ENCODE results near the gene NDUFAF3. TPM values are rescaled to one million over a fixed set of nuclear protein-coding genes. Genes with fewer than 3 reads are reported as not detected.

NDUFAF3 gene
- total RNA-seq, 1 experiment from 2014 or later = 91.0 TPM

DNA sequence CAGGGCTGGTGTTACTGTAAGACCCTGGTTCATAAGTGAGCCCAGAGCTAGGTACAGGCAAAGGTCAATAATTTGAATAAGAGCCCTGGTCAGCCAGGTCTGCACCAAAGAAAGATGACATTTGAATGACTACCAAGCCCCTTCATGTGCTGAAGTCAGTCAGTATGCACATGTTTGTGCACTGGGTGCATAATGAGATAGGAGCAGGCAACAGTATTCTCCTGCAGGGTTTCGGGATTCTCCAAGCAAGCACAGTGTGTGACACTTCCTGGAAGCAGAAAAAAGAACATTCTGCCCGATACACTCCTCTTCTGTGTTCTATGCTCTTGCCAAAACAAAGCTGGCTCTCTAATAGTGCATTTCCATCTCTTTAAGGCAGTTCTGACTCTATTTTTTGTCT is 12.7 kb downstream of the NDUFAF3 start:
- H3K36me3 ChIP-seq (ENCODE audit: control insufficient read depth in 1 of 2, insufficient read depth in 2 of 2, low read length in 2 of 2) = peaks cover 27 to 38% of the 10 kb centered on the region in 2 experiments
- no TSS peak for BruUV-seq (replicated peaks)

GRCh38 chr3:49035281-49035680 is 13.4 kb downstream of the NDUFAF3 start:
- CTCF ChIA-PET = no interaction called here

More for the DNA sequence above, 12.7 kb downstream of the NDUFAF3 start:
- Histone ChIP-seq H3K4me2 (ENCODE audit: low read length) (no peak overlapping the region), H2AFZ (ENCODE audit: low read depth, low read length, poor library complexity, severe bottlenecking) (no peak overlapping the region), H3K4me3 (replicated peaks in 1 of 2; ENCODE audit: low read depth in 1 of 2, low read length in 2 of 2) (no peak overlapping the region), H3K79me2 (ENCODE audit: insufficient read depth, low read length) (peaks cover 7% of the 10 kb centered on the region), H4K20me1 (ENCODE audit: insufficient read depth) (0 out of 2 replicates have a peak, but pooled peaks cover 3% of the 10 kb centered on the region), H3K27ac (ENCODE audit: low read depth, low read length) (no peak overlapping the region), H3K9ac (ENCODE audit: low read length) (no peak overlapping the region), H3K4me1 (ENCODE audit: control insufficient read depth in 1 of 2, insufficient read depth in 2 of 2, low read length in 2 of 2) (peaks cover 0 to under 1% of the 10 kb centered on the region in 2 experiments; a peak in 2 of 4 replicates), H3K9me2 (ENCODE audit: insufficient read depth) (no peaks in the 10 kb centered on the region), H3K27me3 (ENCODE audit: insufficient read depth, low read length) (no peaks in the 10 kb centered on the region), H3K9me3 (ENCODE audit: control insufficient read depth in 1 of 2, insufficient read depth in 1 of 2, low read depth in 1 of 2, low read length in 2 of 2) (no peaks in the 10 kb centered on the region)
- intact Hi-C loops (cut with micrococcal nuclease) = no loop called here
- DNase-seq (ENCODE audit: low read depth, low spot score) = no peak
- ChIA-PET POLR2A (no interaction called here), CTCF (no interaction called here), RAD21 (ENCODE audit: low non-redundant PET in 1 of 2, low total read pairs in 2 of 2, uncharacterized antibody in 2 of 2, unreplicated experiment in 2 of 2) (no interaction called here)
- TF ChIP-seq SP1 (IDR thresholded peaks at IDR 0.05; ENCODE audit: low read depth) = no peak
- ATAC-seq = no peak

More at GRCh38 chr3:49035281-49035680, 13.4 kb downstream of the NDUFAF3 start:
- Histone ChIP-seq H3K9ac (ENCODE audit: low read length) (no peak overlapping the region), H3K27ac (ENCODE audit: low read depth, low read length) (no peak overlapping the region), H4K20me1 (ENCODE audit: insufficient read depth) (no peaks in the 10 kb centered on the region), H3K27me3 (ENCODE audit: insufficient read depth, low read length) (no peaks in the 10 kb centered on the region), H3K4me1 (ENCODE audit: control insufficient read depth in 1 of 2, insufficient read depth in 2 of 2, low read length in 2 of 2) (no peaks in the 10 kb centered on the region; a peak in 1 of 4 replicates), H3K9me3 (ENCODE audit: control insufficient read depth in 1 of 2, insufficient read depth in 1 of 2, low read depth in 1 of 2, low read length in 2 of 2) (no peaks in the 10 kb centered on the region), H3K36me3 (ENCODE audit: control insufficient read depth in 1 of 2, insufficient read depth in 2 of 2, low read length in 2 of 2) (peaks cover 27 to 37% of the 10 kb centered on the region in 2 experiments), H2AFZ (ENCODE audit: low read depth, low read length, poor library complexity, severe bottlenecking) (no peak overlapping the region), H3K4me2 (ENCODE audit: low read length) (no peak overlapping the region), H3K4me3 (replicated peaks in 1 of 2; ENCODE audit: low read depth in 1 of 2, low read length in 2 of 2) (no peak overlapping the region), H3K79me2 (ENCODE audit: insufficient read depth, low read length) (peaks cover 13% of the 10 kb centered on the region), H3K9me2 (ENCODE audit: insufficient read depth) (no peaks in the 10 kb centered on the region)
- TF ChIP-seq YY1 (IDR thresholded peaks at IDR 0.05; ENCODE audit: extremely low read depth, insufficient replicate concordance, low read depth, low read length) = no peak
- no peak for TF ChIP-seq CBX3 (IDR thresholded peaks at IDR 0.05; ENCODE audit: low read depth)
- TF ChIP-seq TCF7L2 (IDR thresholded peaks at IDR 0.05; ENCODE audit: borderline replicate concordance, extremely low read depth, insufficient read depth, insufficient read length) = no peak
- TF ChIP-seq, protein P1, sequence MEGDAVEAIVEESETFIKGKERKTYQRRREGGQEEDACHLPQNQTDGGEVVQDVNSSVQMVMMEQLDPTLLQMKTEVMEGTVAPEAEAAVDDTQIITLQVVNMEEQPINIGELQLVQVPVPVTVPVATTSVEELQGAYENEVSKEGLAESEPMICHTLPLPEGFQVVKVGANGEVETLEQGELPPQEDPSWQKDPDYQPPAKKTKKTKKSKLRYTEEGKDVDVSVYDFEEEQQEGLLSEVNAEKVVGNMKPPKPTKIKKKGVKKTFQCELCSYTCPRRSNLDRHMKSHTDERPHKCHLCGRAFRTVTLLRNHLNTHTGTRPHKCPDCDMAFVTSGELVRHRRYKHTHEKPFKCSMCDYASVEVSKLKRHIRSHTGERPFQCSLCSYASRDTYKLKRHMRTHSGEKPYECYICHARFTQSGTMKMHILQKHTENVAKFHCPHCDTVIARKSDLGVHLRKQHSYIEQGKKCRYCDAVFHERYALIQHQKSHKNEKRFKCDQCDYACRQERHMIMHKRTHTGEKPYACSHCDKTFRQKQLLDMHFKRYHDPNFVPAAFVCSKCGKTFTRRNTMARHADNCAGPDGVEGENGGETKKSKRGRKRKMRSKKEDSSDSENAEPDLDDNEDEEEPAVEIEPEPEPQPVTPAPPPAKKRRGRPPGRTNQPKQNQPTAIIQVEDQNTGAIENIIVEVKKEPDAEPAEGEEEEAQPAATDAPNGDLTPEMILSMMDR (IDR thresholded peaks at IDR 0.05 in 2 of 3, conservative IDR thresholded peaks at IDR 0.05 in 1 of 3; ENCODE audit: borderline replicate concordance in 1 of 3, insufficient read depth in 1 of 3, low read depth in 2 of 3, low read length in 2 of 3) = no peak
- intact Hi-C loops (cut with micrococcal nuclease) = no loop called here
- POLR2A ChIA-PET = no interaction called here
- no peak for ATAC-seq
- RAD21 ChIA-PET (ENCODE audit: low non-redundant PET in 1 of 2, low total read pairs in 2 of 2, uncharacterized antibody in 2 of 2, unreplicated experiment in 2 of 2) = no interaction called here
- no peak for DNase-seq (ENCODE audit: low read depth, low spot score)
- no TSS peak for BruUV-seq (replicated peaks)

All from HCT116 (cell line).